K562 (cell line): ENCODE measurements around the gene TRMT112. TPM values are rescaled to one million over a fixed set of nuclear protein-coding genes. Genes with fewer than 3 reads are reported as not detected.

Experiments
- ARID2 ChIP-seq: fragments of 450-650 bp; IDR thresholded peaks from 2 replicates; pipeline ENCODE4 v1.6.1; 2017; ENCODE audit warnings: antibody characterized with exemption, mild to moderate bottlenecking
- ARNT ChIP-seq, 2 experiments: fragments of 450-650 bp; IDR thresholded peaks; 2 replicates each; pipeline ENCODE4 v1.6.1; 2016; ENCODE audit warnings: mild to moderate bottlenecking in 1 of 2
- BRD4 ChIP-seq: fragments of 200-600 bp; sonication (generic); IDR thresholded peaks from 2 replicates; pipeline ENCODE4 v1.6.1; 2017; ENCODE audit warnings: inconsistent platforms
- C11orf30 ChIP-seq: fragments of 450-650 bp; IDR thresholded peaks from 2 replicates; pipeline ENCODE4 v1.6.1; 2016; ENCODE audit warnings: low read depth, mild to moderate bottlenecking
- CC2D1A ChIP-seq: fragments of 450-650 bp; IDR thresholded peaks from 2 replicates; pipeline ENCODE4 v1.6.1; 2017; ENCODE audit warnings: mild to moderate bottlenecking
- DEAF1 ChIP-seq: fragments of 450-650 bp; formaldehyde crosslinking; IDR thresholded peaks from 2 replicates; pipeline ENCODE4 v1.4.0; 2020; ENCODE audit warnings: mild to moderate bottlenecking, moderate library complexity
- E2F6 ChIP-seq, 2 experiments: IDR thresholded peaks; 2 replicates each; pipeline ENCODE4 v1.6.1; 2011; ENCODE audit warnings: borderline replicate concordance in 1 of 2, control low read depth in 1 of 2, low read depth in 1 of 2, low read length in 1 of 2, mild to moderate bottlenecking in 1 of 2, mixed read lengths in 1 of 2, moderate library complexity in 1 of 2; ENCODE audit not compliant: insufficient read depth in 1 of 2, insufficient read length in 1 of 2, poor library complexity in 1 of 2, severe bottlenecking in 1 of 2; ENCODE audit errors: extremely low read depth in 1 of 2
- ESRRA ChIP-seq: fragments of 450-650 bp; IDR thresholded peaks from 2 replicates; pipeline ENCODE4 v1.6.1; 2014; ENCODE audit warnings: low read depth, mild to moderate bottlenecking, moderate library complexity, borderline replicate concordance
- ETV6 ChIP-seq, 3 experiments: fragments of 150-350 bp in 1 of 3; sonication (generic) in 1 of 3; formaldehyde crosslinking in 1 of 3; IDR thresholded peaks; 2 replicates each; pipeline versions ENCODE4 v1.6.1 to v1.8.0; 2014 to 2022; ENCODE audit warnings: borderline replicate concordance in 2 of 3, low read depth in 2 of 3, antibody characterized with exemption in 1 of 3, low read length in 1 of 3, mild to moderate bottlenecking in 1 of 3, missing genetic modification reagents in 1 of 3
- HDAC6 ChIP-seq: IDR thresholded peaks from 2 replicates; pipeline ENCODE4 v1.6.1; 2012; ENCODE audit warnings: low read depth, mild to moderate bottlenecking, control low read depth, inconsistent platforms, low read length, moderate library complexity
- KDM1A ChIP-seq, 2 experiments: fragments of 450-650 bp; IDR thresholded peaks; 2 replicates each; pipeline ENCODE4 v1.6.1; 2016; ENCODE audit warnings: mild to moderate bottlenecking in 2 of 2
- NFE2 ChIP-seq: IDR thresholded peaks from 2 replicates; pipeline ENCODE4 v1.6.1; 2014; ENCODE audit warnings: antibody characterized with exemption, low read depth
- NR4A1 ChIP-seq, 2 experiments: fragments of 250-450 bp in 1 of 2; fragments of 450-650 bp in 1 of 2; sonication (Bioruptor Pico) in 1 of 2; IDR thresholded peaks; 2 replicates each; pipeline versions ENCODE4 v1.4.0 to v1.6.1; 2016 to 2020; ENCODE audit warnings: mild to moderate bottlenecking in 2 of 2, missing compliant biosample characterization in 1 of 2, missing genetic modification characterization in 1 of 2, moderate library complexity in 1 of 2
- PHF20 ChIP-seq: fragments of 450-650 bp; IDR thresholded peaks from 2 replicates; pipeline ENCODE4 v1.6.1; 2018; ENCODE audit not compliant: partially characterized antibody
- SMAD4 ChIP-seq: fragments of 250-450 bp; sonication (Bioruptor Pico); conservative IDR thresholded peaks from 2 replicates; pipeline ENCODE4 v1.8.0; 2021; ENCODE audit warnings: inconsistent platforms, mild to moderate bottlenecking, moderate library complexity
- TAF15 ChIP-seq: fragments of 200-400 bp; formaldehyde crosslinking; IDR thresholded peaks from 2 replicates; pipeline ENCODE4 v1.6.1; 2017; ENCODE audit warnings: mild to moderate bottlenecking, low read depth, low read length, moderate library complexity
- TOE1 ChIP-seq, 2 experiments: fragments of 450-650 bp in 1 of 2; sonication (generic) in 1 of 2; formaldehyde crosslinking in 1 of 2; IDR thresholded peaks; 2 replicates each; pipeline versions ENCODE4 v1.7.1 to v1.8.0; 2016 to 2022; ENCODE audit warnings: borderline replicate concordance in 2 of 2, mild to moderate bottlenecking in 2 of 2, antibody characterized with exemption in 1 of 2, inconsistent platforms in 1 of 2, low read depth in 1 of 2, missing genetic modification reagents in 1 of 2, moderate library complexity in 1 of 2
- ZC3H8 ChIP-seq: fragments of 450-650 bp; IDR thresholded peaks from 2 replicates; pipeline ENCODE4 v1.6.1; 2017
- ZNF140 ChIP-seq: fragments of 250-450 bp; sonication (Bioruptor Pico); IDR thresholded peaks from 2 replicates; pipeline ENCODE4 v1.8.0; 2021; ENCODE audit warnings: moderate library complexity, mild to moderate bottlenecking, inconsistent platforms
- ZNF639 ChIP-seq, 2 experiments: fragments of 200-800 bp in 1 of 2; sonication (Bioruptor generic) in 1 of 2; sonication (generic) in 1 of 2; formaldehyde crosslinking in 1 of 2; IDR thresholded peaks in 1 of 2; conservative IDR thresholded peaks in 1 of 2; 2 replicates each; pipeline versions ENCODE4 v1.5.0 to v1.6.1; 2016 to 2020; ENCODE audit warnings: missing compliant biosample characterization in 1 of 2, missing genetic modification characterization in 1 of 2, missing genetic modification reagents in 1 of 2
- ZNF699 ChIP-seq: fragments of 250-450 bp; sonication (Bioruptor Pico); IDR thresholded peaks from 2 replicates; pipeline ENCODE4 v1.8.0; 2021; ENCODE audit warnings: mild to moderate bottlenecking, moderate library complexity; ENCODE audit not compliant: insufficient replicate concordance
- polyA plus RNA-seq, 8 experiments: library from polyadenylated mRNA; depleted of rRNA in 4 of 8; stranded (reverse) in 5 of 8; unstranded in 3 of 8; fragments of >200 nt; fragmentation: Nextera tagmentation in 2 of 8; fragmentation: Illumina TruSeq in 1 of 8; extraction: Ambion mirVana in 2 of 8; extraction: Trizol in 1 of 8; gene quantifications; 2 replicates each; pipeline versions ENCODE4 v1.2.1 to v1.2.3, GENCODE V29; 2011 to 2014; ENCODE audit warnings: inconsistent platforms in 1 of 8, missing spikeins in 1 of 8
- total RNA-seq, 7 experiments: library from RNA; depleted of rRNA in 6 of 7; stranded (reverse); fragments of >200 nt in 6 of 7; fragmentation: Illumina TruSeq in 2 of 7; extraction: Trizol in 2 of 7; gene quantifications; 2 replicates each; pipeline versions ENCODE4 v1.2.1 to v1.2.3, GENCODE V29; 2011 to 2021; ENCODE audit warnings: low replicate concordance in 1 of 7

The TRMT112 gene
- total and polyA plus RNA-seq, 9 of the 15 experiments (the other 6 are each of a cell fraction or from before 2014, with no cell fraction given): 162 to 444 (median 300) TPM

- TF ChIP-seq PHF20 (peak; percentile 53), NFE2 (peak; percentile 84), ARID2 (peak; percentile 68; the same call in 1 of the 2 replicates), ZNF639 (CRISPR knock-in tag; conservative IDR thresholded peaks at IDR 0.05 in 1 of 2, IDR thresholded peaks at IDR 0.05 in 1 of 2) (peak in 1 of 2 experiments; percentile 63; a peak in 1 of 4 replicates), ETV6 (IDR thresholded peaks at IDR 0.05; ENCODE audit: borderline replicate concordance in 1 of 2, low read depth in 2 of 2, low read length in 1 of 2) (no peak), ETV6 (CRISPR knock-in tag; IDR thresholded peaks at IDR 0.05; ENCODE audit: borderline replicate concordance) (0 out of 2 replicates have a peak, but pooled peaks have one; percentile 24), NR4A1 (CRISPR knock-in tag; IDR thresholded peaks at IDR 0.05) (0 out of 2 replicates have a peak, but pooled peaks have one; percentile 64), NR4A1 (tag; IDR thresholded peaks at IDR 0.05) (peak; percentile 78; the same call in 1 of the 2 replicates), DEAF1 (peak; percentile 88), KDM1A (IDR thresholded peaks at IDR 0.05) (no peak), ARNT (IDR thresholded peaks at IDR 0.05) (peak in 1 of 2 experiments; percentile 25; a peak in 1 of 4 replicates), ESRRA (peak; percentile 88), E2F6 (IDR thresholded peaks at IDR 0.05; ENCODE audit: borderline replicate concordance in 1 of 2, extremely low read depth in 1 of 2, insufficient read depth in 1 of 2, insufficient read length in 1 of 2, low read depth in 1 of 2, low read length in 1 of 2, poor library complexity in 1 of 2, severe bottlenecking in 1 of 2) (peak in 1 of 2 experiments; percentile 15), BRD4 (no peak), ZC3H8 (0 out of 2 replicates have a peak, but pooled peaks have one; percentile 11), TAF15 (no peak), ZNF140 (CRISPR knock-in tag) (no peak), ZNF699 (CRISPR knock-in tag) (no peak), TOE1 (IDR thresholded peaks at IDR 0.05; ENCODE audit: borderline replicate concordance) (peak; percentile 62; the same call in 1 of the 2 replicates), TOE1 (CRISPR knock-in tag; IDR thresholded peaks at IDR 0.05; ENCODE audit: borderline replicate concordance, low read depth) (no peak), SMAD4 (CRISPR knock-in tag) (peak; percentile 73), CC2D1A (peak; percentile 83; the same call in 1 of the 2 replicates), C11orf30 (peak; percentile 77), HDAC6 (no peak)
Measured at GRCh38 chr11:64355078-64355940, 38.0 kb upstream of the TRMT112 start (continued).
